ENCODE results near the gene SMIM35. TPM values are rescaled to one million over a fixed set of nuclear protein-coding genes. Genes with fewer than 3 reads are reported as not detected.

Gene SMIM35
- total RNA-seq, 2 experiments from 2014 or later, result 2.2 to 2.4 TPM

- H3K9me3 Mint-ChIP-seq (ENCODE audit: insufficient read depth), result peaks cover 35% of the 10 kb centered on the region
- ChIA-PET CTCF (no interaction called here), POLR2A (no interaction called here)
- no peak for DNase-seq
- H3K4me1 Mint-ChIP-seq (ENCODE audit: low read depth), result peaks cover 50% of the 10 kb centered on the region
- no peaks in the 10 kb centered on the region for H3K27me3 Mint-ChIP-seq (ENCODE audit: low read depth)
- H3K27ac Mint-ChIP-seq, result peak overlapping the region; percentile 23
- no peak overlapping the region for H3K4me3 Mint-ChIP-seq
- H3K36me3 Mint-ChIP-seq (ENCODE audit: low read depth), result peaks cover 59% of the 10 kb centered on the region
- ATAC-seq, result no peak
These were observed 127.8 kb downstream of the SMIM35 start for GRCh38 chr11:117958949-117959348.

Other genes starting within 250 kb of the SMIM35 start
- gene FXYD6, start 210.3 kb downstream of the SMIM35 start, total RNA-seq, result under 1 TPM in 1 of 2 experiments, not detected in 1; 0.24 TPM
- 1 to 10 TPM; 1.8 to 2.5 TPM for gene TMPRSS13, start 157.6 kb downstream of the SMIM35 start, total RNA-seq
- gene IL10RA, start 100.6 kb downstream of the SMIM35 start, total RNA-seq, result 100 to 1,000 TPM; 202 to 210 TPM
- gene TMPRSS4, start 9.9 kb downstream of the SMIM35 start, total RNA-seq, result under 1 TPM; 0.37 to 0.50 TPM
- gene SCN4B, start 65.9 kb upstream of the SMIM35 start, total RNA-seq, result under 1 TPM; 0.05 TPM
- gene SCN2B, start 89.7 kb upstream of the SMIM35 start, total RNA-seq, result not detected
- gene JAML, start 138.0 kb upstream of the SMIM35 start, total RNA-seq, result 100 to 1,000 TPM; 140 to 144 TPM
- gene MPZL3, start 165.4 kb upstream of the SMIM35 start, total RNA-seq, result 10 to 100 TPM; 19.6 to 20.0 TPM
- gene MPZL2, start 177.3 kb upstream of the SMIM35 start, total RNA-seq, result 10 to 100 TPM; 11.7 to 12.2 TPM
- gene CD3E, start 217.8 kb upstream of the SMIM35 start, total RNA-seq, result 100 to 1,000 TPM; 515 to 530 TPM

Data from activated CD8-positive, alpha-beta T cell treated with anti-CD3 and anti-CD28 coated beads, Interleukin-2, amount 10 ng/mL, durations not matched to agents 7 days and 5 days (primary cell).